Measurements from ENCODE around the gene STK31.
"Not testable (repeated sequence)": the region's sequence is repeated elsewhere in the genome, so short reads cannot be mapped to it uniquely, and the experiment has no call there.

The STK31 gene

GRCh38 chr7:23811540-23811939 is 101.5 kb downstream of the STK31 start:
- DNase-seq = no peak

DNA sequence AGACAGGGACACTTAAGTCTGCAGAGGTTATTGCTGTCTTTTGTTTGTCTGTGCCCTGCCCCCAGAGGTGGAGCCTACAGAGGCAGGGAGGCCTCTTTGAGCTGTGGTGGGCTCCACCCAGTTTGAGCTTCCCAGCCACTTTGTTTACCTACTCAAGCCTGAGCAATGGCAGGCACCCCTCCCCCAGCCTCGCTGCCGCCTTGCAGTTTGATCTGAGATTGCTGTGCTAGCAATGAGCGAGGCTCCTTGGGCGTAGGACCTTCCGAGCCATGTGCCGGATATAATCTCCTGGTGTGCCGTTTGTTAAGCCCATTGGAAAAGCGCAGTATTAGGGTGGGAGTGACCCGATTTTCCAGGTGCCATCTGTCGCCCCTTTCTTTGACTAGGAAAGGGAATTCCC is 118.1 kb downstream of the STK31 start:
- DNase-seq = not testable (repeated sequence)

- not testable (repeated sequence) for DNase-seq
These were observed 122.7 kb downstream of the STK31 start for GRCh38 chr7:23832733-23833132.

DNA sequence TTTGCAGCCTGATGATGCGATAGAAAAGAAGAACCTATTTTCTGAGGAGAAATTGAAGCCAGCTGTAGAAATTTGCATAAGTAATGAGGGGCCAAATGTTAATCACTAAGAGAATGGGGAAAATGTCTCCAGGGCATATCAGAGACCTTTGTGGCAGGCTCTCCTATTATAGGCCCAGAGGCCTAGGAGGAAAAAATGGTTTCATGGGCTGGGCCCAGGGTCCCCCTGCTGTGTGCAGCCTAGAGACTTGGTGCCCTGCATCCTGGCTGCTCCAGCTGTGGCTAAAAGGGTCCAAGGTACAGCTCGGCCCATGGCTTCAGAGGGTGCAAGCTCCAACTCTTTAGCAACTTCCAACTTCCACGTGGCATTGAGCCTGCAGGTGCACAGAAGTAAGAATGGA is 123.4 kb downstream of the STK31 start:
- DNase-seq = no peak

DNA sequence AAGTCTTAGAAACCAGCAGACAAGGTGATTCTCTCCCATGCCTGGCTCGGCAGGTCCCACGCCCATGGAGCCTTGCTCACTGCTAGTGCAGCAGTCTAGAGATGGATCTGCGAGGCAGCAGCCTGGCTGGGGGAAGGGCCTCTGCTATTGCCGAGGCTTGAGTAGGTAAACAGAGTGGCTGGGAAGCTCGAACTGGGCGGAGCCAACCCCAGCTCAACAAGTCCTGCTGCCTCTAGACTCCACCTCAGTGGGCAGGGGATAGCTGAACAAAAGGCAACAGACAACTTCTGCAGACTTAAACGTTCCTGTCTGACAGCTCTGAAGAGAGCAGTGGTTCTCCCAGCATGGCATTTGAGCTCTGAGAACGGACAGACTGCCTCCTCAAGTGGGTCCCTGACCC is 134.8 kb downstream of the STK31 start:
- peak; percentile 53 for DNase-seq

DNA sequence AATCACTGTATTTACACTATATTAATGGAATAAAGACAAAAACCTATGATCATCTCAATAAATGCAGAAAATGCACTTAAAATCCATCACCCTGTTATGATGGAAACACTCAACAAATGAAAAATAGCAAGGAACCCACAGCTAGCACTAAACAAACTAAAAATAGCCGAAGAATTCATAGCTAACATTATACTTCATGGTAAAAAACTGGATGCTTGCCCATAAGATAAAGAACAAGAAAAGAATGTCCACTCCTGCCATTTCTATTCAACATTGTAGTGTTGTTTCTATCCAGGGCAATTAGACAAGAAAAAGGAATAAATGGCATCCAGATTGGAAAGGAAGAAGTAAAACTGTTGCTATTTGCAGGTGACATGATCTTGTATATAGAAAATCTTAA is 142.1 kb downstream of the STK31 start:
- no peak for DNase-seq

GRCh38 chr7:23852988-23853387 is 143.0 kb downstream of the STK31 start:
- DNase-seq = no peak

- DNase-seq = no peak
These were observed 153.3 kb downstream of the STK31 start for GRCh38 chr7:23863209-23863787.

DNA sequence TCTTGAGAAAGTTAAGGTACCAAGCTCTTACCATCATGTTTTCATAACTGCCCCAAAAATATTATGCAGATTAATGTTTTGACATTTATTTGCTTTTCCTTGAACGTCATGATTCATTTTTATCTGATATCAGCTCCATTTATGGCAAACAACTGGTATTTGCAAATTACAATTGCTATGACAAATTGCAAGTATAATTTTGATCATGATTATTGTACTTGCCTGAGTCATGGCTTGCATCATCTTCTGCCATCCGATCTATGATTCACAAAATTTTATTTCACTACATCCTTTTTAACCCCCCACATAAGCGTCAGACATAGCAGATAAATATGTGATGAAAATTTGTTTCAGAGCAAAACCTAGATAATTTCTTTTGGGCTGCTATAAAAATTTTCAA is 155.0 kb downstream of the STK31 start:
- no peak for DNase-seq

DNA sequence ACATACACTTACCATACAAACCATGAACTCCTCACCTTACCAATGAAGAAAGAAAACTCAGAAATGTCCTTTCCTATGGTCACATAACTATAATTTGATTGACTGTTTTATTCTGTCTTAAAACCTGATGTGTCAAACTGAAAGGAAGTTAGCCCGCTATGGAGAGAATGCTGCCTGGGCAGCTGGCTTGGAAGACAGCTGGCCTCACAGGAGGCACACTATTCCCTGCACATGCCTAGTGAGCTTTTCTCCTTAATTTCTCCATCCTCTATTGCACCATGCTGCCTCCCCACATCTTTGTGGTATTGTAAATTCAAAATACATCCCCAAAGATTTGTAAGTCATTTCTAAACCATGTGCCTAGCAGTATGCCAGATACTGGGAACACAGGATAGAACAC is 163.3 kb downstream of the STK31 start:
- DNase-seq = no peak

DNA sequence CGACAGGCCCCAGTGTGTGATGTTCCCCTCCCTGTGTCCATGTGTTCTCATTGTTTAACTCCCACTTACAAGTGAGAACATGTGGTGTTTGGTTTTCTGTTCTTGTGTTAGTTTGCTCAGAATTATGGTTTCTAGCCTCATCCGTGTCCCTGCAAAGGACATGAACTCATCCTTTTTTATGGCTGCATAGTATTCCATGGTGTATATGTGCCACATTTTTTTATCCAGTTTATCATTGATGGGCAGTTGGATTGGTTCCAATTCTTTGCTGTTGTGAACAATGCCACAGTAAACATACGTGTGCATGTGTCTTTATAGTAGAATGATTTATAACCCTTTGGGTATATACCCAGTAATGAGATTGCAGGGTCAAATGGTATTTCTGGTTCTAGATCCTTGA is 166.5 kb downstream of the STK31 start:
- DNase-seq = not testable (repeated sequence)

Measured in islet precursor cell (in vitro differentiated cells).